Activated CD4-positive, alpha-beta T cell treated with anti-CD3 and anti-CD28 coated beads, Interleukin-2, amount 10 ng/mL, durations not matched to agents 7 days and 5 days (primary cell): ENCODE data around the gene IL26. TPM values are rescaled to one million over a fixed set of nuclear protein-coding genes. Genes with fewer than 3 reads are reported as not detected.
A peak's percentile ranks its signal among the peaks of the same experiment; 100 is the strongest.

ENCODE experiments used
- CTCF ChIA-PET: fragments of 350-600 bp; sonication (Branson Sonifier 250); formaldehyde crosslinking; loops from one replicate; lab custom pipeline; 2021; ENCODE audit warnings: antibody characterized with exemption; lab: Charles Lee
- POLR2A ChIA-PET: fragments of 350-600 bp; sonication (Branson Sonifier 250); formaldehyde crosslinking; loops from one replicate; lab custom pipeline; 2021; ENCODE audit warnings: antibody characterized with exemption; lab: Charles Lee
- DNase-seq: peaks from one replicate; pipeline ENCODE4 v3.0.0-alpha.2; 2020
- H3K27ac Mint-ChIP-seq: one replicate; pipeline ENCODE4 v1.8.0; 2021; ENCODE audit warnings: mild to moderate bottlenecking, moderate library complexity, mixed read lengths
- H3K27me3 Mint-ChIP-seq: one replicate; pipeline ENCODE4 v1.8.0; 2021; ENCODE audit warnings: mixed read lengths
- H3K36me3 Mint-ChIP-seq: one replicate; pipeline ENCODE4 v1.8.0; 2021; ENCODE audit warnings: low read depth, mixed read lengths
- H3K4me1 Mint-ChIP-seq: one replicate; pipeline ENCODE4 v1.8.0; 2021; ENCODE audit warnings: mixed read lengths
- H3K4me3 Mint-ChIP-seq: one replicate; pipeline ENCODE4 v1.8.0; 2021; ENCODE audit warnings: mild to moderate bottlenecking, moderate library complexity, mixed read lengths
- H3K9me3 Mint-ChIP-seq: one replicate; pipeline ENCODE4 v1.8.0; 2021; ENCODE audit warnings: mixed read lengths
- total RNA-seq, 2 experiments: library from RNA; stranded (reverse); gene quantifications; one replicate each; pipeline ENCODE4 v1.2.3, GENCODE V29; 2021

The IL26 gene
- total RNA-seq, 2 experiments from 2014 or later: 0.50 to 1.00 TPM

DNA sequence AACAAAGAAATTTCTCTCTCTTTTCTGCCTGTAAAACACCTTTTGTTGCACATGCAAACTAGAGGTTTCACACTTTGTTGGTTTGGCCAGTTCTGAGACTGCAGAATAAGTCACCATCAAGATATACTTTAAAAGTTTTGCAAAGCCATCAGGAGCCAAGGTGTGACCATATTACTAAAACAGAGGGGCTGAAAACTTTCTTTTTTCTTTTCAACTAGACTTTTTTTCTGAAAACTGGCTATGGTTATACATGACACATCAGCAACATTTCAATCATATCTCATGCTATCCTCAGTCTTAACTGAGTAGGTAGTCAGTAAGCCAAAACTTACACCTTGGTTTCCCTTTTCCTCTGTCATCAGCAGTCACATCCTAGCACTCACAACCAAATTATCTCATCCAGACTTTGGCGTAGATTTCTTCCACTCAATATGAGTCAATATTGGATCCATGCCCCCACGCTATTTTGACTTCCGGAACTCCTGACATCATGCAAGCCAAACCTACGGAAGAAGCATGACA lies 62.0 kb downstream of the IL26 start:
- Mint-ChIP-seq H3K27me3 (no peaks in the 10 kb centered on the region), H3K36me3 (no peaks in the 10 kb centered on the region), H3K4me1 (peaks cover 5% of the 10 kb centered on the region), H3K9me3 (peaks cover 2% of the 10 kb centered on the region), H3K27ac (no peak overlapping the region), H3K4me3 (no peak overlapping the region)
- no peak for DNase-seq
- POLR2A ChIA-PET: no interaction called here
- CTCF ChIA-PET: no interaction called here

DNA sequence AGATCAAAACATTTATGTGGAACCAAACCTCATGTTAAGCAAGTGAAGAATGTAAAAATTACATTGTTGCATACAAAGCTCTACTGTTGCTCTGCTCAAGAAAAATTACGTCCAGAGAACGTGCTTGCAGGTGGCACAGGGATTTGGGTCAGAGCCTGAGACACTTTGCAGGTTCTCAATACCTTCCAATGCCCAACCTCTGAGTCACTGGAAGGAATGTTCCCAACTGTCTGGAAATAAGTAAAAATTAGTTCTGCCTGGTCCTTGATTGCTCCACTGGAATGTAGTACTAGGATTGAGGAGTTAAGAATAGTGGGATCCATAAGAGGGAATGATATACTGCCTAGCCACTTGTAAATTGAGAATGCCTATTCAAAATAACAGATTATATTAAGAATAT lies 63.2 kb downstream of the IL26 start:
- H3K4me1 Mint-ChIP-seq: peaks cover 13% of the 10 kb centered on the region
- H3K9me3 Mint-ChIP-seq: peaks cover 2% of the 10 kb centered on the region
- no peak for DNase-seq
- POLR2A ChIA-PET: no interaction called here
- H3K36me3 Mint-ChIP-seq: no peaks in the 10 kb centered on the region
- H3K27me3 Mint-ChIP-seq: no peaks in the 10 kb centered on the region
- no peak overlapping the region for H3K27ac Mint-ChIP-seq
- CTCF ChIA-PET: no interaction called here
- no peak overlapping the region for H3K4me3 Mint-ChIP-seq

DNA sequence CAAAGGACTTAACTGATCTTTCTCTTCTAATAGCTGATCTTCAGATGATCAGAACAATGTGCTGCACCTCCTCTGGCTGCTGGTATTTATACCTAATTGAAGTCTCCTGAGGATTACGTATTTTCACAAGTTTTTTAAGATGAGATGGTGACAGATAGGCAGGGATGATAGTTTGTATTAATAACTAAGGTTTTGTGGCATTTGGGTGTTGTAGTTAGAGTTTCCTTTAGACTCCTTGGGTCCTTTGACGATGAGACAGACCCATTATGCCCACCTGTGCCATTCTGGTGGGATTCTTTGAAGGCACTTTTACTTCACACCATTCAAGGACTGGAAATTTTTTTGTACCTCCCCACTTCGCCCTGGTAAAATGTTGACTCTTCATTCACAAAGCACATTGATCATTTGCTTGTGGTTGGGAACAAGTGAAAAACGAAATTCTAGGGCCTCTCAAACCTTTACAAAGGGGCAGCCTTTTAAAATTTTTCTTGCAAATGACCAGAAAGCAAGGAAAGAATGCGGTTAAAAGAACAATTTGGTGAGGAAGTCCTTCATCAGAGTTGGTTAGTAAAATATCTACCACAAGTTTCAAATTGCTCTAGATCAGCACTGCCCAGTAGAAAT lies 65.8 kb downstream of the IL26 start, which contains the start of gene IFNG:
Gene IFNG, minus strand, starts transcription at position 60 of the 624 bp plus-strand sequence. CDS start 125 bp downstream, outside the sequence.
- CTCF ChIA-PET: interaction anchor here (2.7 to 4.2 kb wide), 4 partner anchors 21 to 119 kb away, joined by 9 to 19 read pairs (median 12); no protein-coding TSS in a partner anchor
- no peaks in the 10 kb centered on the region for H3K36me3 Mint-ChIP-seq
- peak within 1 kb of the TSS; percentile 51 for H3K4me3 Mint-ChIP-seq
- peaks cover 18% of the 10 kb centered on the region for H3K4me1 Mint-ChIP-seq
- H3K27ac Mint-ChIP-seq: peak within 1 kb of the TSS; percentile 54
- no peaks in the 10 kb centered on the region for H3K27me3 Mint-ChIP-seq
- POLR2A ChIA-PET: no interaction called here
- H3K9me3 Mint-ChIP-seq: no peaks in the 10 kb centered on the region
- no peak for DNase-seq

DNA sequence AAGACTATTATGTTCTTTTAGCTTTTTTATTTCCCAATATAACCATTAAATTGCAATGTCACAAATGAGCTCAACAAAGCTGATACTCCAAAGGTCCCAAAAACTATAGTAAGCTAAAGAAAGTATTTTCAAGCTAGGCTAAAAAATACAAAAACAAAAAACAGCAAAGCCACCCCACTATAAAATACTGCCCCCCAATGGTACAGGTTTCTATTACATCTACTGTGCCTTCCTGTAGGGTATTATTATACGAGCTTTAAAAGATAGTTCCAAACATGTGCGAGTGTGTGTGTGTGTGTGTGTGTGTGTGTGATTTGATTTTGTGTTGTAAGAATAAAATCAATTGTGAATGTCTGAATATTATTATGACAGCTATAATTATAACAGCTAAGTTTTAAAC lies 67.2 kb downstream of the IL26 start:
- H3K27me3 Mint-ChIP-seq: no peaks in the 10 kb centered on the region
- peaks cover 15% of the 10 kb centered on the region for H3K4me1 Mint-ChIP-seq
- peak; percentile 44 for DNase-seq
- peaks cover 2% of the 10 kb centered on the region for H3K36me3 Mint-ChIP-seq
- ChIA-PET CTCF (interaction anchor here (0.6 to 4.2 kb wide), 31 partner anchors 9 to 890 kb away, joined by 3 to 19 read pairs (median 4); no protein-coding TSS in a partner anchor), POLR2A (interaction anchor here (0.5 to 1.1 kb wide), 3 partner anchors 38 to 654 kb away, joined by 3 to 4 read pairs (median 3); no protein-coding TSS in a partner anchor)
- no peak overlapping the region for H3K4me3 Mint-ChIP-seq
- no peaks in the 10 kb centered on the region for H3K9me3 Mint-ChIP-seq
- no peak overlapping the region for H3K27ac Mint-ChIP-seq

DNA sequence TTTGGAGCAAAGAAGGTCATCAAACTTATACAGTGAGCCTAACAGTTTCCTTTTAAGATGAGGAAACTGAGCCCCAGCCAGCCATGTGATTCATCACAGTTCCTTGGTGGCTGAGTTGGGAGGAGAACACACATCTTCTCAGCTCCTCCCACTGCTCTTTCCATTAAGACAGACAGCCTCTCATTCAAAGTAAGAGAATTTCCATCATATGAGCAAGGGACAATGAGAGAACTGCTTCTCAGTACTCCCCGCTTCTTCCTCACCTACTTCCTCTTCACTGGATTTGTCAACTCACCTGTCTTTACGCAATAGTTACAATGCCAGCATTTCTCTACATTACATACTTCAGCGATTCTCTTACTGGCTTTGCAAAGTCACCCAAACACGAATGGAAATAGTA lies 68.2 kb downstream of the IL26 start:
- H3K4me3 Mint-ChIP-seq: peak overlapping the region; percentile 22
- POLR2A ChIA-PET: interaction anchor here (0.6 kb wide), 1 partner anchor 63 kb away, joined by 3 read pairs; no protein-coding TSS in a partner anchor
- no peaks in the 10 kb centered on the region for H3K27me3 Mint-ChIP-seq
- no peaks in the 10 kb centered on the region for H3K9me3 Mint-ChIP-seq
- CTCF ChIA-PET: interaction anchor here (0.7 to 4.2 kb wide), 22 partner anchors 8 to 790 kb away, joined by 3 to 19 read pairs (median 6); no protein-coding TSS in a partner anchor
- H3K36me3 Mint-ChIP-seq: peaks cover 2% of the 10 kb centered on the region
- no peak overlapping the region for H3K27ac Mint-ChIP-seq
- H3K4me1 Mint-ChIP-seq: peaks cover 15% of the 10 kb centered on the region
- DNase-seq: no peak

DNA sequence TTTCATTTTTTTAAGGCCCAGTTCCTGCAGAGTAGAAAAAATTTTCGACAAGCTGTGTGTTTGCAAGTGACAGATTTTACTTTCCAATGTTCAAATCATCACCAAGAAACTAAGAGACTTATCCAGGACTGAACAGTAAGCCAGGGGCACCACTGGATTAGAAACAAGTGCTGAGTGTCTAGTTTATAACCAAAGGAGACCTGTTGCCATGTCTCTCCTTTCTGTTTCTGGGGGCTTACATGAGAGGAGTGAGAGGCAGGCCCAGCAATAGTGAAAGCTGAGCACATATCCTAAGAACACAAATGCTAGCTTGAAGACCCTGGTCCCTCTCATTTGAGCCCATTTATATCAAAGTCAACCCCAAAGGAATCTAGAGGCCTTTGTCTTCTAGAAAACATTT lies 69.0 kb downstream of the IL26 start:
- H3K36me3 Mint-ChIP-seq: peaks cover 2% of the 10 kb centered on the region
- H3K4me1 Mint-ChIP-seq: peaks cover 15% of the 10 kb centered on the region
- no peaks in the 10 kb centered on the region for H3K9me3 Mint-ChIP-seq
- H3K27ac Mint-ChIP-seq: no peak overlapping the region
- DNase-seq: no peak
- no peaks in the 10 kb centered on the region for H3K27me3 Mint-ChIP-seq
- H3K4me3 Mint-ChIP-seq: no peak overlapping the region
- CTCF ChIA-PET: interaction anchor here (0.7 to 4.2 kb wide), 10 partner anchors 12 to 790 kb away, joined by 3 to 19 read pairs (median 7); no protein-coding TSS in a partner anchor
- POLR2A ChIA-PET: interaction anchor here (0.6 to 0.7 kb wide), 2 partner anchors 21 to 64 kb away, joined by 3 to 6 read pairs; no protein-coding TSS in a partner anchor

DNA sequence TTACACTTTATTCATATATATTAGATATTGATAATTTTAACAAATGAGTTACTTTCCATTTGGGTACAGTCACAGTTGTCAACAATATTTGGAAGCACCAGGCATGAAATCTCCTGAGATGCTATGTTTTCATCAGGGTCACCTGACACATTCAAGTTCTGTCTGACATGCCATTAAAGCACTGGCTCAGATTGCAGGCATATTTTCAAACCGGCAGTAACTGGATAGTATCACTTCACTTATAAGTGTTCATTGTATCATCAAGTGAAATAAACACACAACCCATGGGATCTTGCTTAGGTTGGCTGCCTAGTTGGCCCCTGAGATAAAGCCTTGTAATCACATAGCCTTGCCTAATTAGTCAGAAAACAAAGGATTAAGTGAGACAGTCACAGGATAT lies 70.8 kb downstream of the IL26 start:
- Mint-ChIP-seq H3K27ac (no peak overlapping the region), H3K4me3 (no peak overlapping the region), H3K4me1 (peaks cover 16% of the 10 kb centered on the region), H3K27me3 (no peaks in the 10 kb centered on the region), H3K9me3 (no peaks in the 10 kb centered on the region), H3K36me3 (peaks cover 2% of the 10 kb centered on the region)
- ChIA-PET POLR2A (no interaction called here), CTCF (interaction anchor here (0.6 kb wide), 1 partner anchor 751 kb away, joined by 3 read pairs; no protein-coding TSS in a partner anchor)
- no peak for DNase-seq

Other genes with a start within 250 kb of the IL26 start
- not detected for gene IFNG-AS1, start 236.4 kb downstream of the IL26 start, total RNA-seq
- gene IFNG, start 66.1 kb downstream of the IL26 start, total RNA-seq: 1 to 10 TPM; 2.8 to 3.4 TPM
- gene IL22, start 27.8 kb upstream of the IL26 start, total RNA-seq: under 1 TPM; 0.42 to 0.69 TPM
- gene MDM1, start 106.6 kb upstream of the IL26 start, total RNA-seq: 10 to 100 TPM; 25.2 to 28.4 TPM